Activated CD4-positive, alpha-beta T cell treated with anti-CD3 and anti-CD28 coated beads, Interleukin-2, amount 10 ng/mL, durations not matched to agents 24 days and 14 days (primary cell): ENCODE results near the gene ITGB5. TPM values are rescaled to one million over a fixed set of nuclear protein-coding genes. Genes with fewer than 3 reads are reported as not detected.

Source experiments
- DNase-seq: peaks from one replicate; pipeline ENCODE4 v3.0.0; 2022
- H3K27ac Mint-ChIP-seq: one replicate; pipeline ENCODE4 v1.8.0; 2022; ENCODE audit warnings: mild to moderate bottlenecking, mixed read lengths
- H3K27me3 Mint-ChIP-seq: one replicate; pipeline ENCODE4 v1.8.0; 2022; ENCODE audit warnings: mixed read lengths
- H3K36me3 Mint-ChIP-seq: one replicate; pipeline ENCODE4 v1.8.0; 2022; ENCODE audit warnings: low read depth, mild to moderate bottlenecking, mixed read lengths
- H3K4me1 Mint-ChIP-seq: one replicate; pipeline ENCODE4 v1.8.0; 2021; ENCODE audit warnings: mixed read lengths
- H3K4me3 Mint-ChIP-seq: one replicate; pipeline ENCODE4 v1.8.0; 2022; ENCODE audit warnings: mild to moderate bottlenecking, moderate library complexity, mixed read lengths
- H3K9me3 Mint-ChIP-seq: one replicate; pipeline ENCODE4 v1.8.0; 2021; ENCODE audit warnings: mixed read lengths
- intact Hi-C: fragments of 100-400 bp; cut with micrococcal nuclease; formaldehyde crosslinking; loops from one replicate; pipeline ENCODE4 v1.15.1; 2023
- total RNA-seq: library from RNA; stranded (reverse); gene quantifications from 2 replicates; pipeline ENCODE4 v1.2.3, GENCODE V29; 2022

The ITGB5 gene
- total RNA-seq, 1 donor from 2014 or later = 2.1 TPM

GRCh38 chr3:124745756-124746155, 141.4 kb downstream of the ITGB5 start:
- Mint-ChIP-seq H3K27me3 (no peaks in the 10 kb centered on the region), H3K27ac (no peak overlapping the region), H3K4me3 (no peak overlapping the region), H3K36me3 (peaks cover 31% of the 10 kb centered on the region), H3K9me3 (no peaks in the 10 kb centered on the region), H3K4me1 (no peaks in the 10 kb centered on the region)
- intact Hi-C loops = no loop called here
- peak; percentile 51 for DNase-seq

GRCh38 chr3:124741027-124741426, 146.1 kb downstream of the ITGB5 start:
- Mint-ChIP-seq H3K9me3 (no peaks in the 10 kb centered on the region), H3K27ac (no peak overlapping the region), H3K27me3 (no peaks in the 10 kb centered on the region), H3K4me1 (peaks cover 7% of the 10 kb centered on the region), H3K4me3 (no peak overlapping the region), H3K36me3 (peaks cover 57% of the 10 kb centered on the region)
- DNase-seq = no peak
- intact Hi-C loops = no loop called here

DNA sequence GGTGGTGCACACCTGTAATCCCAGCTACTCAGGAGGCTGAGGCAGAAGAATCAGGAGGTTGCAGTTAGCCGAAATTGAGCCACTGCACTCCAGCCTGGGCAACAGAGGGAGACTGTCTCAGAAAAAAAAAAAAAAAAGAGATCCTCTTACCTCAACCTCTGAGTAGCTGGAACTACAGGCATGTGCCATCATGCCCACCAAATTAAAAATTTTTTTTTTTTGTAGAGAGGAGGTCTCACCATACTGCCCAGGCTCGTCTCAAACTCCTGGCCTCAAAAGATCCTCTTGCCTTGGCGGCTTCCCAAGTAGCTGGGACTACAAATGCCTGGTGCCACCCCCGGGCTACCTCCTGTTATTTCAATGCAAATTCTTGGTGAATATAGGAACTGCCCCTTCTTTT, 155.4 kb downstream of the ITGB5 start:
- Mint-ChIP-seq H3K27ac (no peak overlapping the region), H3K4me1 (peaks cover 22% of the 10 kb centered on the region), H3K9me3 (peaks cover 5% of the 10 kb centered on the region), H3K4me3 (peak overlapping the region; percentile 100), H3K27me3 (peaks cover 8% of the 10 kb centered on the region), H3K36me3 (peaks cover 26% of the 10 kb centered on the region)
- intact Hi-C loops = loop anchor here (2.0 kb wide), 1 partner anchor 863 kb away; the partner anchor contains the start of gene OSBPL11
- DNase-seq = no peak

- Mint-ChIP-seq H3K4me3 (peak overlapping the region; percentile 100), H3K9me3 (peaks cover 5% of the 10 kb centered on the region), H3K4me1 (peaks cover 22% of the 10 kb centered on the region), H3K27ac (peak overlapping the region; percentile 100), H3K27me3 (peaks cover 12% of the 10 kb centered on the region), H3K36me3 (peaks cover 26% of the 10 kb centered on the region)
- no peak for DNase-seq
- intact Hi-C loops = loop anchor here (2.0 kb wide), 1 partner anchor 864 kb away; the partner anchor contains the start of gene OSBPL11
These were observed 156.2 kb downstream of the ITGB5 start for GRCh38 chr3:124730941-124731297.

GRCh38 chr3:124730129-124730940, 156.8 kb downstream of the ITGB5 start, which contains the start of gene UMPS:
TSS of gene UMPS (plus strand) at chr3:124730452. CDS start at chr3:124730472, 20 bp downstream.
- peaks cover 23% of the 10 kb centered on the region for H3K36me3 Mint-ChIP-seq
- peaks cover 17% of the 10 kb centered on the region for H3K27me3 Mint-ChIP-seq
- H3K9me3 Mint-ChIP-seq = peaks cover 5% of the 10 kb centered on the region
- intact Hi-C loops = loop anchor here (2.0 kb wide), 1 partner anchor 864 kb away; the partner anchor contains the start of gene OSBPL11
- H3K4me1 Mint-ChIP-seq = peaks cover 22% of the 10 kb centered on the region
- H3K4me3 Mint-ChIP-seq = peak within 1 kb of the TSS; percentile 100
- peak within 1 kb of the TSS; percentile 100 for H3K27ac Mint-ChIP-seq
- DNase-seq = peak; percentile 98

DNA sequence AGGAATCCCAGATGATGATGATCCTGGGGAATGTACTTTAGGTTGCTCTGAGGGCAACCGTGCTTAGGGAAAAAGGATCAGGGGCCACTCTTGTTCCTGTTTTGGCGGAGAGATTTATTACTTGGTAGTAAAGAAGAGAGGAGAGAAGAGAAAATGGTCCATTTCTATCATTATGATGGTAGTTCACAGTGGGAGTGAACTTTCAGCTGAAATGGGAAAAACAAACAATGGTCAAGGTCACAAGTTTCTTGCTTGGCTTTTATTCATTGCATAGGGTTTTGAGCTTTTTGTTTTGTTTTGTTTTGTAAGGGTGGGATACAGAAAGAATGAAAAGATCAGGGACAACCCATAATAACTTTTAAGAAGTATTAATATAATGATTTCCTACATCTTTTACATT, 164.6 kb downstream of the ITGB5 start:
- H3K4me1 Mint-ChIP-seq = no peaks in the 10 kb centered on the region
- no peak overlapping the region for H3K4me3 Mint-ChIP-seq
- H3K27me3 Mint-ChIP-seq = peaks cover 51% of the 10 kb centered on the region
- DNase-seq = no peak
- H3K36me3 Mint-ChIP-seq = no peaks in the 10 kb centered on the region
- no peak overlapping the region for H3K27ac Mint-ChIP-seq
- intact Hi-C loops = no loop called here
- no peaks in the 10 kb centered on the region for H3K9me3 Mint-ChIP-seq

DNA sequence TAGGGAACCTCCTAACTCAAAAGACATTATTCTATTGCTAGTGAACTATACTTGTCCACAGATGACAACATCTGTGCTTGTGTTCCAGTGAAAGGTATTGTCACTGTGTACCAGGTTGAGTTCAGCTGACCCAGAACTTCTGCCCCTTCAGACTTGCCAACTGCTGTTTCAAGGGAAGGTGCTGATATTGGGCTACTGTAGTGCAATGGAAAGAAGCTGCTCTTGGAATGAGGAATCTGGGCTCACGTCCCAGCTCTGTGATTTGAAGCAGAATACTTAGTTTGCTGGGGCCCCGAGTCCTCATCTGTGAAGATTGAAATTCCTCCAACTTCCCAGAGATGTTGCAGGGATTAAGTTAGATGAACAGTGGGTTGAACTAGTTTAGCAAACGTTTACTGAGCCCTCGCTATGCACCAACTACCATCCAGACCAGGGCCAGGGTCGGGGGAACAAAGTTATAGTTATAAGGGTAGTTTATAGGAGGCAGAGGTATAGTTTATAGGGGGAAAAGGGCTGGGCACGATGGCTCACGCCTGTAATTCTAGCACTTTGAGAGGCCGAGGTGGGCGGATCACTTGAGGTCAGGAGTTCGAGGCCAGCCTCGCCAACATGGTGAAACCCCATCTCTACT, 172.8 kb downstream of the ITGB5 start:
- H3K27ac Mint-ChIP-seq = no peak overlapping the region
- peaks cover 25% of the 10 kb centered on the region for H3K27me3 Mint-ChIP-seq
- no peaks in the 10 kb centered on the region for H3K36me3 Mint-ChIP-seq
- H3K4me3 Mint-ChIP-seq = no peak overlapping the region
- intact Hi-C loops = no loop called here
- DNase-seq = no peak
- no peaks in the 10 kb centered on the region for H3K4me1 Mint-ChIP-seq
- H3K9me3 Mint-ChIP-seq = no peaks in the 10 kb centered on the region

Other genes starting within 250 kb of the ITGB5 start
- 54.5 and 65.6 TPM in 2 replicates for gene UMPS, start 156.9 kb downstream of the ITGB5 start, total RNA-seq
- not detected in 2 replicates for gene MUC13, start 47.4 kb upstream of the ITGB5 start, total RNA-seq
- gene HEG1, start 168.6 kb upstream of the ITGB5 start, total RNA-seq = 35.3 and 40.8 TPM in 2 replicates